Mesodermal cell (in vitro differentiated cells): ENCODE measurements around the gene FBXO8.
"Not testable (repeated sequence)": the region's sequence is repeated elsewhere in the genome, so short reads cannot be mapped to it uniquely, and the experiment has no call there.

ENCODE experiments used
- H3K27ac ChIP-seq: 2 replicates; pipeline ENCODE4 v1.7.0; 2013; ENCODE audit warnings: mild to moderate bottlenecking, low read depth, low read length, moderate library complexity; ENCODE audit not compliant: severe bottlenecking
- H3K36me3 ChIP-seq: 2 replicates; pipeline ENCODE4 v1.7.1; 2013; ENCODE audit warnings: mild to moderate bottlenecking, low read length, moderate library complexity; ENCODE audit not compliant: control insufficient read depth, insufficient read depth
- H3K4me1 ChIP-seq: one replicate; pipeline ENCODE4 v1.7.1; 2013; ENCODE audit warnings: mild to moderate bottlenecking, low read length; ENCODE audit not compliant: insufficient read depth, control insufficient read depth, poor library complexity, severe bottlenecking
- H3K4me3 ChIP-seq: 2 replicates; pipeline ENCODE4 v1.7.0; 2013; ENCODE audit warnings: low read length, control low read depth, mild to moderate bottlenecking; ENCODE audit not compliant: insufficient read depth, poor library complexity, severe bottlenecking; ENCODE audit errors: extremely low read depth
- H3K9me3 ChIP-seq: 2 replicates; pipeline ENCODE4 v1.7.1; 2013; ENCODE audit warnings: mild to moderate bottlenecking, low read length, moderate library complexity; ENCODE audit not compliant: control insufficient read depth
- WGBS, 2 experiments: methylation state at CpG; one replicate each; pipeline ENCODE4 v1.1.5; 2013; ENCODE audit warnings: missing lambda C conversion rate in 2 of 2; ENCODE audit not compliant: insufficient coverage in 2 of 2; 5-methylcytosine and 5-hydroxymethylcytosine counted together

The FBXO8 gene

DNA sequence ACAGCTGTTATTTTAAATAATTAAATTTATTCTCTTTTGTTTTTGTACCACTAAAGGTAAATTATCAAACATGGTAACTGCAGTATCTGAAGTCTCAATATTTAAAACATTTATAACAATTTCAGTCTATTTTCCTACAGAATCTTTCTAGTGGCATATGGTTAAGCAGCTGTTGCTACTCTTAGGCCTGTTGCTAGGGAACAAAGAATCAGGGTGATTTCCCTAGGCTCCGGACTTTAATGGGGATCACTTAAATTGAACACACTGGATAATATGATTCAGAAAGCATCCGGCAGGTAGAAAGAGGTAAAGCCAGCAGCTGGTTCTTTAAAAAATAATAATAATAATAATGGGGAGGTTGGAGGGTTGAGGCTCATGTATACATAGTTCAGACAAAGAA, 17.6 kb downstream of the FBXO8 start:
- Histone ChIP-seq H3K4me3 (no peak overlapping the region), H3K27ac (no peak overlapping the region), H3K9me3 (no peaks in the 10 kb centered on the region), H3K4me1 (no peaks in the 10 kb centered on the region), H3K36me3 (no peaks in the 10 kb centered on the region)
- 100% methylated on average over 1 to 2 of the region's 2 CpGs for WGBS, 2 experiments

DNA sequence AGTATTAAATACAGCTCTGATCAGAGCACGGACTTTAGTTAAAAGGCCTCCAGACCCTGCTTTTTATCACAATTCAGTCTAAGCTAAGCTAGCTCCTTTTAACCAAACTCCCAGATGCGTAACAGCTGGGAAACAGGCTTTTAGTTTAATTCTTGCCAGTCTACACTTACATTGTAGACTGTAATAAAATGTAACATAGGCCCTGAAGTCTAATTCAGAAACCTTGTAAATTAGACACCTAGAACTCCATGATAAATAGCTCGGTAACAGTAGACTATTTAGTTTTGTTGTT, 20.1 kb downstream of the FBXO8 start:
- Histone ChIP-seq H3K36me3 (no peaks in the 10 kb centered on the region), H3K4me3 (no peak overlapping the region), H3K27ac (no peak overlapping the region), H3K4me1 (no peaks in the 10 kb centered on the region), H3K9me3 (no peaks in the 10 kb centered on the region)
- no CpG with 5 or more reads among the region's 3 CpGs for WGBS, 2 experiments

DNA sequence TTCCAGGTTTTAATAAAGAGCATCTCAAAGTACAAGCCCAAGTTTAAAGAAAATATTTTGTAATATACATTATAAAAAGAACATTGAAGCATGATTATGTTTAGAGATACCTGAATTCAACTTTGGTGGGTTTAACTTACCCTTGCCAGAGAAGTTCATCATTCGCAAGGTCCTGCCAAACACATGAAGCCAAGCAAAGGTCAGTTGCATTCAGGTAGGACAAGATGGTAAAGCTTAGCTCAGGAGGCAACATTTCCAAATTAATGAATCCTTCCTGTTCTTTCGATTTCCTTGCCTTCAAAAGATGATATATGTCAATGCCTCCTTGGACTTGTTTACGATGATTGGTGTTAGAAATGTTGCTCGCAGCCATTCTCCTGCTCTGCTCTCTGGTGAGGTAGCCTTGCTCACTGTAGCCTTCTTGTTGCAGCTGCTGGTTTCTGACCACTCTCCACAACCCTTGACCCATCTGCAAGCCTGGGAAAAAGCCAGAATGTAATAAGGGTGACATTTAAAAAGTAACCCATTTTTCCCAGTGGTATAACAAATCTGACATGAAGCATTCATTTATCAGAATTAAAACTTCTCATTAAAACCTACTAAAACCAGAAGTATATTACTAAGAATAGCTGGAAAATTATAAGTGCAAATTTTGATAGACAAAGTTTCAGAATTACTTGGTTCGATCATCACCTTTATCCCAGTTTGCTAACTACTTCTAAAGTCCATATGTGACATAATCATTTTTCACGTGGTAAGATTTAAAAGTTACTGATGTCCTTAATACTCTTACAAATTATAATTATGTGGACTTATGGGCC, 20.6 kb downstream of the FBXO8 start:
- Histone ChIP-seq H3K4me3 (no peak overlapping the region), H3K36me3 (no peaks in the 10 kb centered on the region), H3K9me3 (no peaks in the 10 kb centered on the region), H3K4me1 (no peaks in the 10 kb centered on the region), H3K27ac (no peak overlapping the region)
- 78 to 100% methylated on average over 1 to 2 of the region's 6 CpGs for WGBS, 2 experiments

DNA sequence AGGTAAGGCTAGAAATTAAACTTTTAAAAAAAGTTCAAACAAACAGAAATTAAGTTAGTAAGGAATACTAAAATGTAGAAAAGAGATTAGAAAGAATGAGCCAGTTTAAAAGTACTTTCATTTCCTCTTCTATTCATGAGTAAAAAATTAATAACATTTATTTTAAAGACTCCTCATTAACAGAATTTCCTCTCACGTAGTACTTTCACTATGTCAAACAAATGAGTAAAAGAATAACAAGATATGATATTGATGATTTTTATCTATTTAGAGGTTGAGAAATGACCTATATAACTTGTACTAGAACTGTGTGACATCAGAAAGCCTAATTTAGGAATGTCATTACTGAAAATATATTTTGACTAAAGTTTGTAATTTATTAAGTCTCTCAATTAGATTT, 22.0 kb downstream of the FBXO8 start:
- H3K9me3 ChIP-seq, H3K4me1 ChIP-seq, H3K36me3 ChIP-seq, H3K27ac ChIP-seq, H3K4me3 ChIP-seq: not testable (repeated sequence)
- WGBS, 2 experiments: no CpG with 5 or more reads among the region's 1 CpG

DNA sequence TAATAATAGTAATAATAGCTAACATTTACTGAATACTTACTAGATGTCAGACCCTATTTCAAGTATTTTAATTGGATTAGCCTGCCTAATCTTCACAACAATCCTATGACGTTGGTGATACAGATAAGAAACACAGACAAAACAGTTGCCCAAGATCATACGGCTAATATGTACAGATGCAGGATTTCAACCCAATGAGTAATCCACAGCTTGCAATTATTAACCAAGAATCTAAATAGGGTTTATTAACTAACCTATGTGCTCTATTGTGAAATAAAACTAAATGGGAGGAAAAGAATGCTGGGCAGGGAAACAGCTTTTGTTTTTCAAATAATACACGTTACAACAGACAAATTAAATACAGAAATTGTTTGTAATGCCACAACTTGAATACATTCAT, 23.4 kb downstream of the FBXO8 start:
- 86 to 100% methylated on average over 1 of the region's 3 CpGs for WGBS, 2 experiments
- H3K4me3 ChIP-seq: no peak overlapping the region
- H3K9me3 ChIP-seq: no peaks in the 10 kb centered on the region
- peaks cover 7% of the 10 kb centered on the region for H3K4me1 ChIP-seq
- H3K27ac ChIP-seq: no peak overlapping the region
- no peaks in the 10 kb centered on the region for H3K36me3 ChIP-seq

DNA sequence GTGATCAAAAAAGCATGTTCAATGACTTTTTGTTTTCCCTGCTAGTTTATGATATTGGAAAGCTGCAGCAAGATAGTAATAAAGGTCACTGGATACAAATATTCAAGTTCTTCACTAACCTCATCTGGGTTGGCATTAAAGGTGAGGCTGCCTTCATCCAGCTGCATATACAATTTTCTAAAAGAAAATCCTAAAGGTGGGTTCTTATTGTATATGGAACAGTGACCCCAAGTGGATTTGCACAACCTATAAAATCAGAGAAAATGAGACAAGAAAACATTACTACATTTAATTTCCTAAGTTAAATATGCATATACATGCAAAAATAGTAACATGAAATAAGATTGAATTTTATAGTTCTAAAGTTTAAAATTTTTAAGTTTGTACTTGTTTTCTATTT, 23.9 kb downstream of the FBXO8 start:
- no peak overlapping the region for H3K4me3 ChIP-seq
- H3K27ac ChIP-seq: no peak overlapping the region
- no peaks in the 10 kb centered on the region for H3K36me3 ChIP-seq

DNA sequence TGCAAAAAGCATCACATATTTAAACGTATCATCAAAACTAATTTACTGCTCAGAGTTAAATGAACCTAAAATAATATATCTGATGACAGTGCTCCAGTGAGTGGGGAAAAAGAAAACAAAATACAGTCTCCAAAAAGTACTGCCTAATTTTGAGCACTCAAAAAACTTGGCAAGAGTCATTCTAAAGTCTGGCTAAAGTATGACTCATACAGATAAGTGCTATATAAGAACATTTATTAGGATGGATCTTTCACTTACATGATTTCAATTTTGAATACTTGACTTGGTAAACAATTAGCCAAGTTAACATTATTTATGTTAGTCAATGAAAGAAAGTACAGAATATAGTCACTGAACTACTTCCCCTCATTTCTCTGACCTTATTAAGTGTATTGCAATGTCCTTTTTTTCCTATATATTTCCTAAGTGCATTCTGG, 27.2 kb downstream of the FBXO8 start:
- Histone ChIP-seq H3K27ac (no peak overlapping the region), H3K36me3 (no peaks in the 10 kb centered on the region), H3K9me3 (no peaks in the 10 kb centered on the region), H3K4me3 (no peak overlapping the region), H3K4me1 (peaks cover 7% of the 10 kb centered on the region)
- WGBS, 2 experiments: no CpG with 5 or more reads among the region's 1 CpG

More for the DNA sequence above, 23.9 kb downstream of the FBXO8 start:
- Histone ChIP-seq H3K9me3 (no peaks in the 10 kb centered on the region), H3K4me1 (peaks cover 7% of the 10 kb centered on the region)

DNA sequence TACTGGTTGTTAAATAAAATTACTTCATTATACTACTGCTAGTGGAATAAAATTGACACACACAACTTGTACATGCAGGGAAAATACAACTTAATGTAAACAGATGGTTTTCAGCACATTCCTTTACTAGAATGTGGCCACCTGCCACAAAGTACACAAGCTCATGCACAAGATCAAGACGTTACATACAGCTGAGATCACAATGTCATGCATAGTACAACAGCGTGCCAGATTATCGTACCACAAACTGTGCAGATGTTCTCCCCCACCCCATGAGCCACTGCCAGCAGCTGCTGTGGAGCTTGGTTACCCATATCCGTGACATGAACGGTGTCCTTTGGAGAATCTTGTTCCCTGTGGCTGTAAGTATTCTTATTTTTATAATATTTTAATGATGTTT, 27.7 kb downstream of the FBXO8 start:
- no peaks in the 10 kb centered on the region for H3K9me3 ChIP-seq
- no peaks in the 10 kb centered on the region for H3K36me3 ChIP-seq
- 97 to 98% methylated on average over 3 of the region's 5 CpGs for WGBS, 2 experiments
- no peak overlapping the region for H3K4me3 ChIP-seq
- no peak overlapping the region for H3K27ac ChIP-seq
- H3K4me1 ChIP-seq: peaks cover 7% of the 10 kb centered on the region

DNA sequence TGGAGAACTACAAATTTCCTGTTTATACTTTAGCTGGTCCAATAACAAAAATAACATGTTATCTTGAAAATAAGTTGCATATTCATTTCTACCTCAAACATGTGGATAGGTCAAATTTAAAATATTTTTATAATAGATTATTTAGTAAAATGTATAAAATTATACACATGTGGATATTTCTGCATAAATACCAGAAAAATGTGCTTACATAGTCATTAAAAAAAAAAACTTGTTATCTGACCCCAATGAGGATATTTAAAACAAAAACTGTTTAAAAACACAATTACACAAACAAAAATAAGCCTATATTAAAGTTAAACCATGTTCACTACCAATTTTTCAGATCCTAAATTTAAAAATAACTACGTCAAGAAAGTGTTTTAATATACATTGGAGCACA, 28.1 kb downstream of the FBXO8 start:
- WGBS, 2 experiments: no CpG with 5 or more reads among the region's 1 CpG
- Histone ChIP-seq H3K4me3 (no peak overlapping the region), H3K9me3 (no peaks in the 10 kb centered on the region), H3K4me1 (peaks cover 7% of the 10 kb centered on the region), H3K27ac (no peak overlapping the region), H3K36me3 (no peaks in the 10 kb centered on the region)

DNA sequence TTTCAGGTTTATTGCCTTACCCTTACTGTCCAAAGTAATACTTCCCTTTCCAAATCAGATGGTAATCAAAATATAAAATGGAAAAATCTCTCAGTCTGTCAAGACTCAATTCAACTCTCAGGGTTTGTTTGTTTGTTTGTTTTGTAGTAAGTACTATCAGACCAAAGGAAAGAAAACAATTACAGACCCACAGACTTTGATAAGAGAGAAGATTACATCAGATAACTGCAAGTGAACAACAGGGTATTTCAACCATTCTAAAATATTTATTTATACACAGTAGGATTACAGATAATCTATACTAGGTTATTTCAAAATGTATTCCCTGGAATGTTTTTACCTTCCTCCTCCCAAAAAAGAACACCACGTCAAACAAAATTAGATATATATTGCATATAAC, 28.9 kb downstream of the FBXO8 start:
- H3K9me3 ChIP-seq: no peaks in the 10 kb centered on the region
- H3K27ac ChIP-seq: no peak overlapping the region
- H3K4me1 ChIP-seq: peaks cover 7% of the 10 kb centered on the region
- no peaks in the 10 kb centered on the region for H3K36me3 ChIP-seq
- H3K4me3 ChIP-seq: no peak overlapping the region
- WGBS, 2 experiments: no CpG with 5 or more reads among the region's 1 CpG

DNA sequence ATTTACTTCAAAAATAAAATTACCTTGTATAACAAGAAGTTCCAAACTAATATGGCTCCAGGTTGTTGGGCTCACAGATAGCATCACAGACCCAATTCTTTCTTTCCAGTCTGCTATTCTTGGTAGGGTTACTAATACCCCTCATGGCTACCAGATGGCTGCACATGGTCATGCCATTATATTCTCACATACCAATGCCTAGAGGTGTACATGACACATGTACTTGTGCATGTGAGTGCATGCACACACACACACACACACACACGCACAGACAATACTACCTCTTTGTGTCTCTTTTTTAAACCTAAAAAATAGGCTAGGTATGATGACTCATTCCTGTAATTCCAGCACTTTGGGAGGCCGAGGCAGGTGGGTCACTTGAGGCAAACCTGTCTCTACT, 31.1 kb downstream of the FBXO8 start:
- H3K27ac ChIP-seq: no peak overlapping the region
- no peak overlapping the region for H3K4me3 ChIP-seq
- H3K36me3 ChIP-seq: no peaks in the 10 kb centered on the region
- no peaks in the 10 kb centered on the region for H3K9me3 ChIP-seq
- 100% methylated on average over 1 of the region's 2 CpGs; no CpG with 5 or more reads in 1 of the 2 experiments for WGBS, 2 experiments
- peaks cover 7% of the 10 kb centered on the region for H3K4me1 ChIP-seq
